Amniotic epithelial cell (primary cell): ENCODE measurements around the gene PRKCZ.
A peak's percentile ranks its signal among the peaks of the same experiment; 100 is the strongest.

ENCODE experiments used
- DNase-seq: peaks from one replicate; pipeline ENCODE4 v3.0.0-alpha.2; 2010; ENCODE audit warnings: low read depth

Gene PRKCZ

DNA sequence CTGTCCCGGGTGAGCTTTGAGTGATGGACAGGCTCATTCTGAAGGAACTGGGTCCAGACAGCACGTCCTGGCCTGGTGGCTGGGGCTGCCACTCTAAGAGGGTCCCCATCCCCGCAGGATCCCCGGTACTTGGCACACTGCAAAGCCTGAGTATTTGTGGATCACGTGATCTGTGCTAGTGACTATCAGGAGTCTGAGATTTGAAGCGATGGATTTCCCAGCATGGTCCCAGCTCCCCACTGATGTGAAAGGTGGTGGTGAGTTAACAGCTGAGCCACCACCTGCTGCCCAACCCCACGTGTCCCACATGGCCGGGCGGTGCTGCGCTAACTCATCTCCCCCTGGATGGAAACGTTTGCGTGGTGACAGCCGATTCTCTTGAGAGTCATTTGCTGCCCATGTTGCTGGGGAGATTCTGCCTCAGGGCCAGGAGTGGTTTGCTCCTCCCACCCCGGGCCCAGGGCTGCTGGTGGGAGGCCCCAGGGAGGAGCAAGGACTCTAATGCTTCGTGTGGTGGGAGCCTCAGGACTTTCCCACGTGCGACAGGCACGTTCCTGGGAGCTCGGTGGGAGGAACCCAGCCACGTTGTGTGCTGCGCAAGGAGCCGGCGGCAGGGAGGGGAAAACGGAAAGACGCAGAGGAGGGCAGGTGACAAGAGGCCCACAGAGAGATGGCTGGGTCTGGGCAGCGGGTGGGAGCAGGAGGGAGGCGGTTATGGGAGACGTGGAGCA is 129.2 kb downstream of the PRKCZ start:
- no peak for DNase-seq

- DNase-seq = no peak
These were observed 130.4 kb downstream of the PRKCZ start for GRCh38 chr1:2180297-2181245.

DNA sequence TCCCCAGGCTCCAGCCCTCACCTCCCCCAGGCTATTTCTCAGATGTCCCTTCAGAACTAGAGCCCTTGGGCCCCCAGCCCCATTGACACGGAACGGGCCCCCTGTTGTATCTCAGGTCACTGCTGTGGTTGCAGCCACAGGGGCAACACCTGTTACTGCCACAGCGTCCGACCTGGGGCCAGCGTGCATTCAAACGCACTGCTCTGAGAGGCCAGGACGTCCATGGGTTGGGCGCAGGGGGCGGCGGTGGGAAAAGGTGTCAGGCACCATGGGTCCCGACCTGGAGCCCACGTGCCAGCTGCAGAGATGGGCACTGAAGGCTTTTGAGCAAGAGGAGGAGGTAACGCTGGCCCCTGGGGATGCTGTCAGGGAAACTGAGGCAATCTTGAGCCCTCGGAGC is 131.1 kb downstream of the PRKCZ start:
- no peak for DNase-seq

- DNase-seq = no peak
These were observed 131.5 kb downstream of the PRKCZ start for GRCh38 chr1:2181752-2182151.

- no peak for DNase-seq
These were observed 132.2 kb downstream of the PRKCZ start for GRCh38 chr1:2182376-2182775.

- DNase-seq = no peak
These were observed 133.7 kb downstream of the PRKCZ start for GRCh38 chr1:2183937-2184334.

DNA sequence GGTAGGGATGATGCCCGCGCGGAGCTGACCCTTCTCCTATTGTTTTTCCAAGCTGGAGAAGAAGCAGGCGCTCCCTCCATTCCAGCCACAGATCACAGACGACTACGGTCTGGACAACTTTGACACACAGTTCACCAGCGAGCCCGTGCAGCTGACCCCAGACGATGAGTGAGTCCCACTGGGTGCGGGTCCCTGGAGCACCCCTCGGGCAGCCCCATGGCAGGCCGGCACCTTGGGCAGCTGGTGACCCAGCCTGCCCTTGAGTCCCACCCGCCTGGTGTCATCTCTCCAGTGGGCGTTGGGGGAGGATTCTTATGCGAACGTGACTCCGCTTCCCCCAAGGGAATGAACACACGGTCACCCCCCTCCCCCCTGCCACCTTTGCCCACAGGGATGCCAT is 134.3 kb downstream of the PRKCZ start:
- DNase-seq = no peak

- DNase-seq = no peak
These were observed 134.7 kb downstream of the PRKCZ start for GRCh38 chr1:2184934-2185333.

DNA sequence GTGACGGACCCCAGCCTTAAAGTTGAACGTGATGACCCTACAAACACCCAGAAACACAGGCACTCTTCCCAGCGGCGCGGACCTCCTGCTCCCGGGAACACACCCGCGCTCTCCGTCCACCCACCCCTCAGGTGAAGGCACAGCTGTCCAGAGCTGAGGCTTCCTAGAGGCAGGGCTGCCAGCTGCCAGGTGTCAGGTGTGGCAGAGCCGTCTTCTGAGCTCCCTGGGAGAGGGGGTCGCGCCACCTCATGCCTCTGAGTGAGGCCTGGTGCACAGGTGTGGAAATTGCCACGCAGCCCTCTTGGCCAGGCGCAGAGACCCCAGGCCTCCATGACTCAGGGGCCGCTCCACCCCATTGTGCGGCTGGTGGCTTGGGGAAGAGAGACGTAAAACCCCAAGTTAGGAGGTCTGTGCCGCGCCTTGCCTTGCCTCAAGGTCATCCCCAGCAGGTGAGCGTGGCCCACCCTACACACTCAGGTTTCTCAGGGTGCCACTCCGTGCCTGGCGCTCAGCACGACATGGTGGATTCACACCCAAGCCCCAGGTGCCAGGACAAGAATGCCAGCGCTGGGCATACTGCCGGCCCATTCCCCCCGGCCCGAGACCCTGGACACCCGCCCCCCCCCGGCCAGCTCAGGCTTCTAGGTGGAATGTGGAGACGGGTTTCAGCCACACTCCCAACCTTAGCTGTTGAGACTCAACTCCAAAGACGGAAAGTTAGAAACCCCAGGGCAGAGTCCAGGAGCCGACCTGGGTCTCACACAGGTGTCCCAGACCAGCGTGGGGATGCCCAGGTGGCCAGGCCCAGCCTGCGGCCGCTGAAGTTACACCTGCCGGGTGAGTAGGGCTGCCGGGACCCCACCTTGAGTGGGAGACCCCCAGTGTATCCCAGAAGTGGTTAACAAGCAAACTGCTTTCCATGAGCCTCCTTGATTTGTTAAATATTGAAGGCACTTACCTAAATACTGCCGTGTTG is 136.0 kb downstream of the PRKCZ start:
- DNase-seq = no peak

GRCh38 chr1:2186901-2187300 is 136.7 kb downstream of the PRKCZ start:
- DNase-seq = no peak

DNA sequence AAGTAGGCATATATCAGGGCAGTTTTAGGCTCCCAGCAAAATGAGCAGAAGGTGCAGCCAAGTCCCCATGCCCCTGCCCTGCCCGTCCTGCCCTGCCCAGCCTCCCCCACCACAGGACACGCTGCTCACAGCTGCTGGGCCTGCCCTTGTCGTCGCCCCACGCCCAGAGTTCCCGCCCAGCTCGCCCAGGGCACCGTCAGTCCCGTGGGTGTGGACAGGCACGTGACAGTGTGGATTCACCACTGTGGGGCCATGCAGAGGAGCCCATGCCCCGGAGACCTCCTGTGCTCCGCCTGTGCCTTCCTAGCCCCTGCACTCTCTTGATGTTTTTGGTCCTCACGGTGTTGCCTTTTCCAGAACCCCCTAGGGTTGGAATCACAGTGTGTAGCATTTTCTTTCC is 137.4 kb downstream of the PRKCZ start:
- DNase-seq = no peak

DNA sequence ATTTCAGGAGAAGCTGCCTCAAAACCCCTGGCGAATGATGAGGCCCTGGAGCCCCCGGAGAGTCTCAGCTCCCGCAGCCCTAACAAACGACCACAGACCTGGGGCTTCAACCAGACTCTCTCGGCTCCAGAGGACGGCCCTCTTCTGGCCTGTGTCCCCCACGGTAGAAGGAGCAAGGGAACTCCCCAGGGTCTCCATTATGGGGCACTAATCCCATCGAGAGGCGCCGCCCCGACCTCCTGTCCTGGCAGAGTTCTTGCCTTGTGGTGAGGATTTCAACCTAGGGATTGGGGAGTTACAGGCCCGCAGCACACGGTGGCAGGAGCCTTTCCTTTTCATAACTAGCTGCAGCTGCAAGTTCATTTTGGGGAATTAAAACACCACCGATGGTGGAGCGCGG is 138.1 kb downstream of the PRKCZ start:
- DNase-seq = no peak

- DNase-seq = peak; percentile 92
These were observed 139.5 kb downstream of the PRKCZ start for GRCh38 chr1:2189459-2190425.

- DNase-seq = no peak
These were observed 140.3 kb downstream of the PRKCZ start for GRCh38 chr1:2190491-2190976.

GRCh38 chr1:2192031-2192995 is 142.1 kb downstream of the PRKCZ start:
- DNase-seq = peak; percentile 67

GRCh38 chr1:2193514-2194281 is 143.5 kb downstream of the PRKCZ start:
- no peak for DNase-seq

- peak; percentile 44 for DNase-seq
These were observed 144.2 kb downstream of the PRKCZ start, which contains the start of gene FAAP20 for GRCh38 chr1:2194319-2194897. FAAP20 (minus strand) TSS chr1:2194772; CDS start chr1:2194749, 23 bp downstream.
